Measurements from ENCODE around the gene ITFG1.
"Not testable (repeated sequence)": the region's sequence is repeated elsewhere in the genome, so short reads cannot be mapped to it uniquely, and the experiment has no call there.

The ITFG1 gene

DNA sequence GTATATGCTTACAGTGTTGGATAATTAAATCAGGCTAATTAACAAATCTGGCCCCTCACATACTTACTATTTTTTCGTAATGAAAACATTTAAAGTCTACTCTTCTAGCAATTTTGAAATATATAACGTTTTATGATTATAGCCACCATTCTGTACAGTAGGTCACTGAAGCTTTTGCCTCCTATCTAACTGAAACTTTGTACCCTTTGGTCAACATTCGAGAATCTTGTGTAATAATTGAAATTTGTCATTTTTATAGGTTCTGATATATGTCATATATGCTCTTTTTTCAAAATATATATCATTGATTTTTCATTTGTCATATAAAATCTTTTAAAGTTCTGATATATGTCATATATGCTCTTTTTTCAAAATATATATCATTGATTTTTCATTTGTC is 12.9 kb upstream of the ITFG1 start:
- no peak for DNase-seq (ENCODE audit: low read depth in 3 of 3)

DNA sequence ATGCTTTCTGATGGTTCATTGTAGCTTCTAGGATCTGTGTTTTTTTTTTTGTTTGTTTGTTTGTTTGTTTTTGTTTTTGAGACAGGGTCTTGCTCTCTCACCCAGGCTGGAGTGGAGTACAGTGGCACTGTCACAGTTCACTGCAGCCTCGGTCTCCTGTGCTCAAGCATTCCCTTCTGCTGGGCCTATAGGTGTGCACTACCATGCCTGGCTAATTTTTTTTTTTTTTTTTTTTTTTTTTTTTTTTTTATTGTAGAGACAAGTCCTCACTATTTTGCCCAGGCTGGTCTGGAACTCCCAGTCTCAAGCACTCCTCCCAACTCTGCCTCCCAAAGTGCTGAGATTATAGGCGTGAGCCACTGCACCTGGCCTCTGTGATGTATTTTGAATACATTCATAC is 12.1 kb upstream of the ITFG1 start:
- not testable (repeated sequence) for DNase-seq (ENCODE audit: low read depth in 3 of 3)

DNA sequence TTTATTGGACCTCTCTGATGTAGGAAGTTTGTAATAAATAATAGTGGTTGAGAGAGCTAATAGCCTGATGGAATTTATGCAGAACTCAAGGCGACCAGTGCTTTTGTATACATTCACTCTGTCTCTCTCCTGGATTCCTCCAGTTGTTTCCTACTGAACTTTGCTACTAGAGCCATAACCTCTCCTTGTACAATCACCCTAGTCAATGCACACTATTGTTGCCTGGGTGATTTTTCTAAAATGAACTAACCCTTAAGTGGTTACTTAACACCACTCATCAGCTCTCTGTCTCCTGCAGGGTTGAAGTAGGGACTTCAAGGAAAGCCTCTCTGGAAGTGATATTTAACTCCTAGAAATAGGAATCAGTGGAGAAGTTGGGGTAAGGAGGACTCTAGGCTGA is 9.9 kb upstream of the ITFG1 start:
- DNase-seq (ENCODE audit: low read depth in 3 of 3): no peak

DNA sequence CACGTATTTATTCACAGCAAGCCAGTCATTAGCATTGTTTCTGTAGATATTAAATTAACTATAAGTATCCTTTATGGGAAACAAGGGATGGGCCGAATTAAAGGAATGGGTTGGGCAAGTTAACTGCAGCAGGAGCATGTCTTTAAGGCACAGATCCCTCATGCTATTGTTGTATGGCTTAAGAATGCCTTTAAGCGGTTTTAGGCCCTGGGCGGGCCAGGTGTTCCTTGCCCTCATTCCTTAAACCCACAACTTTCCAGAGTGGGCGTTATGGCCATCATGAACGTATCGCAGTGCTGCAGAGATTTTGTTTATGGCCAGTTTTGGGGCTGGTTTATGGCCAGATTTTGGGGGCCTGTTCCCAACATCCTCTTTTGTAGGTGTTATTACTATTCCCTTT is 9.3 kb upstream of the ITFG1 start:
- DNase-seq (ENCODE audit: low read depth in 3 of 3): no peak

DNA sequence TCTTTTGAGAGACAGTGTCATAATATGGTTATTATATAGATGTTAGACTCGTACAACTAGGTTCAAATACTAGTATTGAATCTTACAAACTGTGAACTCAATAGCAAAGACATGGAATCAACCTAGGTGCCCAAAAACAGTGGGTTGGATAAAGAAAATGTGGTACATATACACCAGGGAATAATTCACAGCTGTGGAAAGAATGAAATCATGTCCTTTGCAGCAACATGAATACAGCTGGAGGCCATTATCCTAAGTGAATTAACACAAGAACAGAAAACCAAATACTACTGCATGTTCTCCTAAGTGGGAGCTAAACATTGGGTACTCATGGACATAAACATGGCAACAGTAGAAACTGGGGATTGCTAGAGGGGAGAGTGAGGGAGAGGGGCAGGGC is 8.4 kb upstream of the ITFG1 start:
- DNase-seq (ENCODE audit: low read depth in 3 of 3): no peak

DNA sequence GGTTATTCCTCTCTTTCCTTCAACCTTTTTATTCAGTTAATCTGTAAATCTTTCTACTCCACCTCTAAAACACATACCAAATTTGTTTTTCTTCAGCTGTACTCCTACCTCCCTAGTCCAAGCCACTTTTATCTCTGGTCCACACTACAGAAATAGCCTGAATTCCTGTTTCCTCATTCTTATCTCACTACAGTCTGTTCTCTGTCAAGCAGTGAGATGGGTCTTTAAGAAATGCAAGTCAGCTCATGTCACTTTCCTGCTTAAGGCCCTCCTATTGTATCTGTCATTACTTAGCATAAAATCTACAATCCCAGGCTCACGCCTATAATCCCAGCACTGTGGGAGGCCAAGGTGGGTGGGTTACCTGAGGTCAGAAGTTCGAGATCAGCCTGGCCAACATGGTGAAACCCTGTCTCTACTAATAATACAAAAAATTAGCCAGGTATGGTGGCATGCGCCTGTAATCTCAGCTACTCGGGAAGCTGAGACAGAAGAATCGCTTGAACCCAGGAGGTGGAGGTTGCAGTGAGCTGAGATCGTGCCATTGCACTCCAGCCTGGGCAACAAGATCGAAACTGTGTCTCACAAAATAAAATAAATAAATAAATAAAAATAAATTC is 7.3 kb upstream of the ITFG1 start:
- not testable (repeated sequence) for DNase-seq (ENCODE audit: low read depth in 3 of 3)

DNA sequence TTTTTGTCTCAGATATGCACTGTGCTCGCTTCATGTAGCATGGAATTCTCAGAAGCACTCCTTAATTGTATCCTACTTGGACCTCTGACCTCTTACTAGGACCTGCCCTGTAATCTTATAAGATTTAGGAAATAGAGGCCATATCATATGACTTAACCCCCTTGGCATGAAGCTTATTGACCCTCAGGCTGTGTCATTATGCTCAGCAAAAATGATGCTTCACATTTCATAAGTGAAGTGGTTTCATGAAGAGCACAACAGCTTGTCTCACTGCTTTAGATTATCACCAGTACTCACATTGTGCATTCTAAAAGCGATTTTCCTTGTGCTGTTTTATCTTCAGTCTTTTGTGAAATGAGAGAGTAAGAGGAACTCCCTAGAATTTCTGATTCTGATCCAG is 6.6 kb upstream of the ITFG1 start:
- DNase-seq (ENCODE audit: low read depth in 3 of 3): no peak

DNA sequence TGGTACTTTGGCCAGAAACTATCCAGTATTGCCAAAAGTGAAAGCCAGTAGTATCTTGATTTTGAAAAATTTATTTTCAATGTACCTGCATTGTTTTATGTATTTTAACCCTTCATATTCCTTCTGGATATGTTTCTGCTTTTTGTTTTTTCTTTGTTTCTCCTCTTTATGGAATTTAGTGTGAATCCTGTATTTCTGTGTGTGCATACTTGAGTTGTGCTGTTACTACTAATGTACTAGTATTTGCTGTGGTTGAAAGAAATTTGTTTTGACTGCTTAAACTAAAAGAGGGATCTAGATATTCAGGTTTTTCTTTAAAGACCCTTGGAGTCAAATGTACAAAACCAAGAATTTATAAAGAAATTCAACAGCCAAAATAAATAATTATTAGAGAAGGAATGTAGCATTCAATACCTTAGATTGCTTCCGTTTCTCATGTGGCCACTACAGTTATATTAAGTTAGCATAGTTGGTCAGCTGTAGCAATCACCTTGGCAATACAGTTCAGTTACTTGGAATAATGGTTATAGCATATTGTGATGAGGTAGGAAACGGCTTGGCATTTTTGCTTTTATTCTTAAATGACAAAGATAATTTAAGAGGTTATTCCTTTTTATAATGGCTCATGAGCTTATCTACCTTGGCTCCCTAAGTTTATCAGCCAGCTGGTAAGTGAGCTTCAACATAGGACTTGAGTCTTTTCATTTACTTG is 5.2 kb upstream of the ITFG1 start:
- no peak for DNase-seq (ENCODE audit: low read depth in 3 of 3)

DNA sequence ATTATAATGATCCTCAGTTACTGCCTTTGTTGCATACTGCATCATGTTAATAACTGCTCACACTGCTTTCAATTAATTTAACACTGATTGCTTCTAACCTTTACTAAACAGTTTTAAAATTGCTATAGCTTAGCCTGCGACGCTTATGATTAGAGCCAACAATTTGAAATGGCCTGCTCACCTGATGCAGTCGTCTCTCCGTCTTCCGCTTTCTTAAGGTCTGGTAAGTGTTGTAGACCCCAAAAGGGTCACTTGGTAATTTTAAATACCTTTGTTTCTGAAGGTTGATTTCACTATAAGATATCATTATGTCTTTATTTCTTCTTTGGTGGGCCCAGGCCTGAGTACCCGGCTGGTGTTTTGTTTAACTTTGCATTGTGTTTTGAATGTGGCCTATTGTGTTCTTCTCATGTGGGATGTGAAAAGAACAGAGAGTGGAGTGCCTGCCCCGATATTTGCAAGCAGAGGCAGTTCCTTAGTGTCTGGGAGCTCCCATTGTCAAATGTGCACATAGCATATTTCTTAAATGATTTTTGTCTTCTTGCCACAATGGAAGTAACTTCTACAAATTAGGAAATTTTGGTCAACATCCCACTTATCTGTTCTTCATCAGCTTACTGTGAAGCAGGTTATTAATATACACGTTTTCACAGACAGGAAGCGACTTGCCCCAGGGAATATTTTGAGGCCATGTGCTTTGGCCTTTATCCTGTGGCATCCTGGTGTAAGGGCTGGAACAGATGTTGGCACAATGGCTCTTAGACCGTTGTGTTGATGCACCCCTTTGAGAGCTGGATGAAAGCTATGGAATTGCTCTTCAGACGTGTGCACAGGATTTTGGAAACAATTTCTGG is 3.1 kb upstream of the ITFG1 start:
- DNase-seq (ENCODE audit: low read depth in 3 of 3): no peak

DNA sequence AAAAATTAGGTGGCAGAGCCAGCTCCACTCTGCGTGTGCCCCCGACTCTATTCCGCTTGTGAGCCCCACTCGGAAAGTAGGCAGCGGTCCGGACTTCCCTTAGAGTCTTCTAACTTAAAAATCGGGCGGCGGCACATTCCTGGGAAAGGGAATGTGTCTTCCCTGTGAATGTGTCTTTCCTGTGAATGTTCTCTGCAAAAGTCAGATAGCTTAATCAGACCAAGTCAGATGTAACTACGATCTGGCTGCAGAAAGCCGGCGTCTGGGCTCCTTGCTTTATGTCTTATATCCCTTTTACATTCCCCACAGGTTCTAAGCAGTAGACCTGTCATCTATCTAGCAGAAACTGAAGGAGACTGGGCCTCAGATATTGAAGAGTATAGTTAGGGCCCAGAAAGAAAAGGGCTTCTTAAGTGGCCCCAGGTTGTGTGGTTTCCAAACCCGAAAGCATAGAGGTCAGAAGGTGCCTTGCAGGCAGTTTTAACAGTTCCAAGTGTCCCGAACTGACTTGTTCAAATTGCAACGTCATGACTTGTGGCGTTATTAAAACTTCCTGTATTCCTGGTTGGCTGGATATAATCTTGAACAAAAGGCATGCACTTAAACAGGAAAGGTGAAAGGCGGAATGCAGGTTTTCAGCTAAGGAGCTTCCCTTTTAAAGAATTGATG is 869 bp upstream of the ITFG1 start:
- DNase-seq (ENCODE audit: low read depth in 3 of 3): no peak

DNA sequence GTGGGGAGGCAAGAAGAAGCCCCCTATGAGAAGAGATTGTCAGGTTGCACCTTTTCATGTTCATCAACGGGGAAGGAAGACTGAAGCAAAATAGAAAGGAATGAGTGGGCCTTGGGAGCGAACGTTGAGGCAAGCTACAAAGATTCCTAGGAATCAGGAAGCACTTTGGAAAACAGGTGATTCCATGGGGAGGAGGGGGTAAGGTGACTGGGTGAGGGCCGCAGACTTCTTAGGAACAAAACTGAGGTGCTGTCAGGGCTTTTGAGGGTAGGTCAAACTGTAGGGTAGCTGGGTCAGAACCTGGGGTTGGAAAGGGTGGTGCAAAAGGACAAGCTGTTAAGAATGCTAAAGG is 528 bp downstream of the ITFG1 start:
- DNase-seq (ENCODE audit: low read depth in 3 of 3): no peak

DNA sequence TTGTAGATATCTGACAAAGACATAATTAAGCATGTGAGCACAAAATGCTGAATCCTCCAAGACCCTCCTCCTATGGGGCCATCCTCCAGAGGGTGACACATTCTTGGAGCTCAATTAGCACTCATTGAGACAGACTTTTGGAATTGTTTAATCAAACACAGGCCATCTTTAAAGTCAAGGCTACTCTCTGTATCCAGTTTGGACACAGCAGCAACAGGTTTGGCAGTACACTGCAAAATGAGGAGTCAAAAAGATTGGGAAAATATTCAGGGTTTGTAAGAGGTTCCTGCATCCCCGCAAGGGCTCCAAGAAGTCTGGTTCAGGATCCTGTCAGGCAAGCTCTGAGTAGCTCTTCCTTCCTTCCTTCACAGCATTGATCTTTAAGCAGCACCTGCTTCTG is 1.3 kb downstream of the ITFG1 start:
- no peak for DNase-seq (ENCODE audit: low read depth in 3 of 3)

DNA sequence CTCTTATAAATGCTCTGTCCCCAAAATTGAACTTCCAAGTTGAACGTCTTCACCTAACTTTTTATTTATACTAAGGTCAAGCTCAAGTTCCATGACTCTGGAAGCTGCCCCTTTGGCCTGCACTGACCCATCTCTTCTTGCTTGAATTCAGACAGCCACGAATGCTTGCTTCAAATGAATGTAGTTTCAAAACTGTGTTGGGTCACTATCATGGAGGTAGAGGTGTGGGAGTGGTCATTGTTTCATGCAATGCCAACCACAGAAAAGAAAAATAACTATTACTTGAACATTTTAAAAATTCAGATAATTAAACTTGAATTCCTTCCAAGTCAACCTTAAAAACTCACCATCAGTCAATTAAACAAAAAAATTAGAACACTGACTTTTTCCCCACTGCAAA is 2.5 kb downstream of the ITFG1 start:
- no peak for DNase-seq (ENCODE audit: low read depth in 3 of 3)

DNA sequence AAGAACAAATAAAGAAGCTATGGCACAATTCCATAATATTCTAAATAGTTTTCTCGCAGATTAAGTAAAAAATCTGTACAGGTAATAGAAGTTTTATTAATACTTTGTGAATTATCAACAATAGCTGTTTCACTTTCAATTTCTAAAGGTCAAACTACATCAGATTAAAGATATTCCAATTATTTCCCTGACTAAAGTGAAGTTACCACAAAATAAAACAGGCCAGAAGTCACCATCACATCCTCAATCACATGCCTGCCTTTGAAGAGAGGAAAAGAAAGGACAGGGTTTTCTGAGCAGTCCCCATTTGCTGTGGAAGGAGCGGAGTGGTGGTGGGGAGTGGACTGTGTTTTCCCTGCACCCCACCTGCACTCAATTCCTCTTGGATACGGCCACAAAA is 11.1 kb downstream of the ITFG1 start:
- no peak for DNase-seq (ENCODE audit: low read depth in 3 of 3)

DNA sequence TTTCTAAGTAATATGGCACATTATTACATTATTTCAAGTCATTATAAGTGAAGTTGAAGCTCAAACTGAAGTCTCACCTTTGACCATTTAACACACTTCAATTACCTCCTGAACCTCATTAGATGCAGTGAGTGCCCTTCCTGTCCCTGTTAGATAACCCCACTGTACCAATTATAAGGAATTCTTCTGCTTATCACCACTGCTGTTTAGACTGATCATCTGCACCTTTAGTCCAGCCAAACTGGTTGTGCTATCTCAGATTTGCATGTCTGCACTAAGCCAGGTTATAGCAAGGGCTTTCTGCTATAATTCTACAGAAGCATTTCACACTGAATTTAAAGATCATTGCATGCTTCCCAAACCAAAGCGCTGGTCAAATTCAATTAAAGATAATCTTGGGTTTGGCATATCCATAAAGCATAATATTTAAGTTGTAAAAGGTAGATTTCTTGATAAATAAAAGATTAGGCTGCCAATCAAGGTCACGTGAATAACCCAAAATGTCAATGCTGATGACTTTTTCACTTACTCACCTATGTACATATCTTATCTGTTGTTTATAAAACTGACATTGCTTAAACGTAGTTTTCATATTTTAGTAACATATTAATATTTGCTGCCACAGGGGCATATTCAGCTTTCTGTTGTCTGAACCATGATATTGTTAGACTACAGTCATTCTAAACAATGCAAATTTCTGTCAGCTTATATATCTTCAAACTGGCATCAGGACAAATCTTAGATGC is 11.9 kb downstream of the ITFG1 start:
- DNase-seq (ENCODE audit: low read depth in 3 of 3): no peak

DNA sequence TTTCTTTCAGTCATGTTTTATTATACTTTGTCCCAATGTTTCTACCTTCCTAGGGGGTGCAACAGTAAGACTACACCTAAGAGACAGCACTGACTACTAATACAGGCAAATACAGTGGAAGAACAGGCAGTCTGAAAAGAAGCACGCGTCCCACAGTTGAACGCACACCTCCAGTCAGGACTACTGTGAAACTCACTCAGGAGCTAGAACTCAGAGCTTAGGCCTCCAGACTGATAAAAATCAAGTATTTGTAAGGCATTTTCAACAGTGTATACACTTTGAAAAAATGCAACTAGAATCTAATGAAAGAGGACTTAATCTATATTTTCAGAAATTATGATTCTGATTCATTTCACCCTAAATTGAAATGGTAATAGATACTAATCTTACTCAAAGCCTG is 14.4 kb downstream of the ITFG1 start:
- no peak for DNase-seq (ENCODE audit: low read depth in 3 of 3)

DNA sequence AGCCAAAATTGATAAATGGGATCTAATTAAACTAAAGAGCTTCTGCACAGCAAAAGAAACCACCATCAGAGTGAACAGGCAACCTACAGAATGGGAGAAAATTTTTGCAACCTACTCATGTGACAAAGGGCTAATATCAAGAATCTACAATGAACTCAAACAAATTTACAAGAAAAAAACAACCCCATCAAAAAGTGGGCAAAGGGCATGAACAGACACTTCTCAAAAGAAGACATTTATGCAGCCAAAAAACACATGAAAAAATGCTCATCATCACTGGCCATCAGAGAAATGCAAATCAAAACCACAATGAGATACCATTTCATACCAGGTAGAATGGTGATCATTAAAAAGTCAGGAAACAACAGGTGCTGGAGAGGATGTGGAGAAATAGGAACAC is 18.0 kb downstream of the ITFG1 start:
- DNase-seq (ENCODE audit: low read depth in 3 of 3): not testable (repeated sequence)

DNA sequence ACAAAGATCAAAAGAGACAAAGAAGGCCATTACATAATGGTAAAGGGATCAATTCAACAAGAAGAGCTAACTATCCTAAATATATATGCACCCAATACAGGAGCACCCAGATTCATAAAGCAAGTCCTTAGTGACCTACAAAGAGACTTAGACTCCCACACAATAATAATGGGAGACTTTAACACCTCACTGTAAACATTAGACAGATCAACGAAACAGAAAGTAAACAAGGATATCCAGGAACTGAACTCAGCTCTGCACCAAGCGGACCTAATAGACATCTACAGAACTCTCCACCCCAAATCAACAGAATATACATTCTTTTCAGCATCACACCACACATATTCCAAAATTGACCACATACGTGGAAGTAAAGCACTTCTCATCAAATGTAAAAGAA is 20.8 kb downstream of the ITFG1 start:
- DNase-seq (ENCODE audit: low read depth in 3 of 3): not testable (repeated sequence)

DNA sequence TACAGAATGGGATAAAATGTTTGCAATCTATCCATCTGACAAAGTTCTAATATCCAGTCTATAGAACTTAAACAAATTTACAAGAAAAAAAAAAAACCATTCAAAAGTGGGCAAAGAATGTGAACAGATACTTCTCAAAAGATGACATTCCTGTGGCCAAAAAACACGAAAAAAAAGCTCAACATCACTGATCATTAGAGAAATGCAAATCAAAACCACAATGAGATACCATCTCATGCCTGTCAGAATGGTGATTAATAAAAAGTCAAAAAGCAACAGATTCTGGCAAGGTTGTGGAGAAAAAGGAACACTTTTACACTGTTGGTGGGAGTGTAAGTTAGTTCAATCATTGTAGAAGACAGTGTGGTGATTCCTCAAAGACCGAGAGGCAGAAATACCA is 26.6 kb downstream of the ITFG1 start:
- DNase-seq (ENCODE audit: low read depth in 3 of 3): not testable (repeated sequence)

DNA sequence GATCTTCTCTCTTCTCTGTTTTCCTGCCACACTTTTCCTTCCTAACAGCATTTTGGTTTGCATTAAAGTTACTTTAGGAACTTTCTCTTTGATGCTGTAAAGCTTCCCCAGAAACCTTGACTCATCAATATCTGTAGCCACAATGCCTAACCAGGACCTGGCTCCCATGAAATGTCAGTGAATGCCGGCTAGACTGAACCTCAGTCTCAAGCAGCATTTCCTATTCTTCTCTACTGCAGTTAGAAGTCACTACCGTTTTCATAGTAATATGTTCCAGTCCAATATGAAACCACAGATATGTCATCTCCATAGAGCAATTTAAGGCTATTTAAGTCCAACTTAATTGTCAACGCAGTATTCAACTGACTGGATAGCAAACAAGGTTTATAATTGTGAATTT is 28.9 kb downstream of the ITFG1 start:
- DNase-seq (ENCODE audit: low read depth in 3 of 3): no peak

DNA sequence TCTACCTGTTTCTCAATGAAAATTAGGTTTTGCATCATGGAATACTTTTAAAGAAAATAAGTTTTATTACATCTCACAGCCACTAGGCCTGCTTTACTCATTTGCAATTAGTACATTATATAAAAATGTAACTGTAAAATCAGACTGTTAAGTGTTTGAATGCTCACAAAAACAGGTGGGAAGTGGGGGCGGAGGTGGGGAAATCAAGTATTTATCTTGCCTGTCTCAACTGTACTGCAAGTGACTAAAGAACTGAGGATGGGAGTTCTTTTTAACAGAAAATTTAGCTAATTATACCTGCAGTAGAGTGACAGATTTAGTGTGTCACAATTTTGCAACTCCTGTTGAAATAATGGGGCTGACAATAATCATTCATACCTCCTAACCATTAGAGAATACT is 34.1 kb downstream of the ITFG1 start:
- DNase-seq (ENCODE audit: low read depth in 3 of 3): no peak

DNA sequence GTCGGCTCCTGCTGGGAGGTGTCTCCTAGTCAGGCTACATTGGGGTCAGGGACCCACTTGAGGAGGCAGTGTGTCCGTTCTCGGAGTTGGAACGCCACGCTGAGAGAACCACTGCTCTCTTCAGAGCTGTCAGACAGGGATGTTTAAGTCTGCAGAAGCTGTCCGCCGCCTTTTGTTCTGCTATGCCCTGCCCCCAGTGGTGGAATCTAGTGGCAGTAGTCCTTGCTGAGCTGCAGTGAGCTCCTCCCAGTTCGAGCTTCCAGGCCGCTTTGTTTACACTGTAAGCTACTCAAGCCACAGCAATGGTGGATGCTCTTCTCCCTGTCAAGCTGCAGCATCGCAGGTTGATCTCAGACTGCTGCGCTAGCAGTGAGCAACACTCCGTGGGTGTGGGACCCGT is 36.0 kb downstream of the ITFG1 start:
- no peak for DNase-seq (ENCODE audit: low read depth in 3 of 3)
